HL-60 (cell line): ENCODE measurements around the gene CPSF4.

Experiments
- CTCF ChIP-seq: IDR thresholded peaks from one replicate; pipeline ENCODE4 v1.5.1; 2011; ENCODE audit warnings: low read length, control low read depth, inconsistent platforms; ENCODE audit not compliant: insufficient read depth
- POLR2AphosphoS5 ChIP-seq: IDR thresholded peaks from 2 replicates; pipeline ENCODE4 v1.6.1; 2012; ENCODE audit warnings: low read depth
- TF ChIP-seq, protein P1 (sequence below): IDR thresholded peaks from 2 replicates; pipeline ENCODE4 v1.6.1; 2012; ENCODE audit warnings: low read depth; ENCODE audit not compliant: insufficient replicate concordance

DNA sequence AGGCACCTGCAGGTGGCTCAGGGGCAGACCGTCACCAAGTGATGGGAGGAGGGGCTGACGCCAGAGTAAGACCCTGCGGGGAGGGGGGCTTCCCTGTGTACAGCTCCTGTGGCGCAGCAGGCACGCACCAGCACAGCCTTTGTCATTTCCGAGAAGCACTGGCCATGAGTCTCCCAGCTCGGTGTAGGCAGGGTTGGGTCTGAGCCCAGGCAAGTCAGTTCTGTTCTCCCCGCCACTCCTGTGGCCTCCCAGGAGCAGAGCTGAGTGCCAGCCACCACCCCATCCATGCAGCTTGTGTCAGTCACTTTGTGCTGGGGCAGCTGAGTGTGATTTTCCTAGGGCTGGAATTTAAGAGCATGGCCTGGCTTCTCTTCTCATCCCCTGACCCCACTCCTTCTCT is 13.2 kb downstream of the CPSF4 start:
- TF ChIP-seq CTCF (no peak), POLR2AphosphoS5 (no peak)
- TF ChIP-seq, protein P1, sequence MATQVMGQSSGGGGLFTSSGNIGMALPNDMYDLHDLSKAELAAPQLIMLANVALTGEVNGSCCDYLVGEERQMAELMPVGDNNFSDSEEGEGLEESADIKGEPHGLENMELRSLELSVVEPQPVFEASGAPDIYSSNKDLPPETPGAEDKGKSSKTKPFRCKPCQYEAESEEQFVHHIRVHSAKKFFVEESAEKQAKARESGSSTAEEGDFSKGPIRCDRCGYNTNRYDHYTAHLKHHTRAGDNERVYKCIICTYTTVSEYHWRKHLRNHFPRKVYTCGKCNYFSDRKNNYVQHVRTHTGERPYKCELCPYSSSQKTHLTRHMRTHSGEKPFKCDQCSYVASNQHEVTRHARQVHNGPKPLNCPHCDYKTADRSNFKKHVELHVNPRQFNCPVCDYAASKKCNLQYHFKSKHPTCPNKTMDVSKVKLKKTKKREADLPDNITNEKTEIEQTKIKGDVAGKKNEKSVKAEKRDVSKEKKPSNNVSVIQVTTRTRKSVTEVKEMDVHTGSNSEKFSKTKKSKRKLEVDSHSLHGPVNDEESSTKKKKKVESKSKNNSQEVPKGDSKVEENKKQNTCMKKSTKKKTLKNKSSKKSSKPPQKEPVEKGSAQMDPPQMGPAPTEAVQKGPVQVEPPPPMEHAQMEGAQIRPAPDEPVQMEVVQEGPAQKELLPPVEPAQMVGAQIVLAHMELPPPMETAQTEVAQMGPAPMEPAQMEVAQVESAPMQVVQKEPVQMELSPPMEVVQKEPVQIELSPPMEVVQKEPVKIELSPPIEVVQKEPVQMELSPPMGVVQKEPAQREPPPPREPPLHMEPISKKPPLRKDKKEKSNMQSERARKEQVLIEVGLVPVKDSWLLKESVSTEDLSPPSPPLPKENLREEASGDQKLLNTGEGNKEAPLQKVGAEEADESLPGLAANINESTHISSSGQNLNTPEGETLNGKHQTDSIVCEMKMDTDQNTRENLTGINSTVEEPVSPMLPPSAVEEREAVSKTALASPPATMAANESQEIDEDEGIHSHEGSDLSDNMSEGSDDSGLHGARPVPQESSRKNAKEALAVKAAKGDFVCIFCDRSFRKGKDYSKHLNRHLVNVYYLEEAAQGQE = no peak
